HG03432 (cell line): ENCODE data around the gene RHOU.
"Not testable (repeated sequence)": the region's sequence is repeated elsewhere in the genome, so short reads cannot be mapped to it uniquely, and the experiment has no call there.

Experiments used
- ATAC-seq: cut with Tn5 transposase; IDR thresholded peaks from one replicate; pipeline ENCODE4 v1.9.1; 2021; ENCODE audit warnings: mild to moderate bottlenecking, moderate library complexity; ENCODE audit not compliant: unreplicated experiment

Gene RHOU

DNA sequence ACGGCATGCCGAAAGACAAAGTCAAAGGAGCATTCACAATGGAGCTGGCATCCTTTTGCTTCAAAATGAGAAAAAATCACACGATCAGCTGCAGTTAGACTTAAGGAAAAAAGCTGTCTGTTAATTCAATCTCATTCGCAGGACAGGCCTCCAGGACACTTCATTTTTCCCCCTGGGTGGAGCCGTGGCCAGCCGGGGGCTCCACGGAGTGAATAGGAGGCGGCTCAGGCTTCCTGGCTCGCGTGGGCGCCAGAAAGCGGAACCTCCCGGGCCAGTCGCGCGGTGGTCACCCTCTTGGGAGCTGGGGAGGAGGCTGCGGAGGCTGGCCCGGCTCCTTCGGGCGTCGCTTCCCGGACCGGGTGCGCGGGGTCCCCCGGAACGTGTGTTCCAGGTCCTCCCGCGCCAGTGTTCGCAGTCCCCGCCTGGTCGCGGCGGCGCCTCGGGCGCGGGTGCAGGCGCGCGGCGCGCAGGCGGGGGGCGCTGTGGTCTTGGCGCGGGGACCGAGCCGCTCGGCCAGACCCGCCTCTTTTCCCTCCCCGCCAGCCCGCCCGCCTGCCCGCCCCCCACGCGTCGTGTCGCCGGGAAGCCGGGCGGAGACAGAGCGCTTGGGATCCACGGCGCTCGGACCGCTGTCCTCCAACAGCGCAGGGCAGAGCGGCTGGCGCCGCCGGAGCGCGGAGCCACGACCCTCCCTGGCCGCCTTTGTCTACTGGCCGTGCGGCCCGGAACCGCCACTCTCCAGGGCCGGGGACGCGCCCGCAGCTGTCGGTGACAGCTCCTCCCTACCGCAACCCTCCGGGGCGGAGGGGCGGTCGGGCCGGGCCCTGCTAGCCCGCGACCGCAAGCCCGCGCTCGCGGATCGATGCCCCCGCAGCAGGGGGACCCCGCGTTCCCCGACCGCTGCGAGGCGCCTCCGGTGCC is at the start of gene RHOU:
TSS of gene RHOU (plus strand) at position 599 of the 921 bp plus-strand sequence. CDS start at position 863, 264 bp downstream.
- no peak for ATAC-seq

DNA sequence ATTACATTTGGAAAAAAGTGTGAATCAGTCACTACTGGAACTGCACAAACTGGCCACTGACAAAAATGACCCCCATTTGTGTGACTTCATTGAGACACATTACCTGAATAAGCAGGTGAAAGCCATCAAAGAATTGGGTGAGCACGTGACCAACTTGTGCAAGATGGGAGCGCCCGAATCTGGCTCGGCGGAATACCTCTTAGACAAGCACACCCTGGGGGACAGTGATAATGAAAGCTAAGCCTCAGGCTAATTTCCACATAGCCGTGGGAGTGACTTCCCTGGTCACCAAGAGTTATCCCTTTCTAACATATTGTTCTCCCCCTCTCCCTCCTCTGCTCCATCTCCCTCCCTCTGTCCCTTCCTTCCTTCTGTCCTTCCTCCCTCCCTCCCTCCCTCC is 47.7 kb upstream of the RHOU start:
- ATAC-seq: no peak

DNA sequence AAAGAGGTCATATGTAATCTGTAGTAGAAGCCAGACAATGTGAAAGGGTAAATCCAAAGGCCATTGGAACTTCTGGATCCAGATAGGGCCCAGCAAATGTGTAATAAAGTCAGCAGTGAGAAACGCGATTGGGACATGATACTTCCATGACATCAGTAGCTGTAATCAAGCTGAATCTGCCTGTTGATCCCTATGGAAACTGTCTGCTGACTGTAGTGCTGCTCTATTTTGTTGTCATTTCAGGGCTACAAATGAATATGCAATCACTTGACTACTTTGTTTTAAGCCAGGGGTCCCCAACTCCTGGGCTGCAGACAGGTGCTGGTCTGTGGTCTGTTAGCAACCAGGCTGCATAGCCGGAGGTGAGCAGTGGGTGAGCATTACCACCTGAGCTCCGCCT is 46.0 kb upstream of the RHOU start:
- no peak for ATAC-seq

DNA sequence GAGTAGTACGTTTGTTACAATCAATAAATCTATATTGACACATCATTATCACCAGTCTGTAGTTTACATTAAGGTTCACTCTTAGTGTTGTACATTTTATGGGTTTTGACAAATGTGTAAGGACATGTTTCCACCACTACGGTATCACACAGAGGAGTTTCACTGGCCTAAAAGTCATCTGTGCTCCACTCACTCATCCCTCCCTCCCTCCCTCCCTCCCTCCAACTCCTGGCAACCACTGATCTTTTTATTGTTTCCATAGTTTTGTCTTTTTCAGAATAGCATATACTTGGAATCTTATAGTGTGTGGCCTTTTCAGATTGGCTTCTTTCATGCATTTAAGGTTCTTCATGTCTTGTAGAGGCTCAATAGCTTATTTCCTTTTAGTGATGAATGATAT is 44.1 kb upstream of the RHOU start:
- ATAC-seq: no peak

DNA sequence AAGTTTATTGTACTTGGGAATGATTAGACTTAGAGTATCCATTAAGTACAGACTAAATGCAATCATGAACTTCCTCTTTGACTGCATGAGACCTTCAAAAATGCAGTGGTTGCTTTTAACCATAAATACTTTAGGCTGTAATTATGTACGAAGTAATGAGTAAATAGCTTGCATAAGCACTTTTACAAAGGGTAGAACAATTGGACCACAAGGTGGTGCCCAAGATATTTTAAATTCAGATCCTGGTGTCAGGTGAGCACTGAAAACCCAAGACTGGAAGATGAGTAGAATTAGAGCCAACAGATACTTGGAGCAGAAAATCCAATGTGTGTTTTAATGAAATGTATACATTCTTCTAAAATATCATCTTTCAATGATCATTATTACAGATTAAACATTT is 43.4 kb upstream of the RHOU start:
- no peak for ATAC-seq

DNA sequence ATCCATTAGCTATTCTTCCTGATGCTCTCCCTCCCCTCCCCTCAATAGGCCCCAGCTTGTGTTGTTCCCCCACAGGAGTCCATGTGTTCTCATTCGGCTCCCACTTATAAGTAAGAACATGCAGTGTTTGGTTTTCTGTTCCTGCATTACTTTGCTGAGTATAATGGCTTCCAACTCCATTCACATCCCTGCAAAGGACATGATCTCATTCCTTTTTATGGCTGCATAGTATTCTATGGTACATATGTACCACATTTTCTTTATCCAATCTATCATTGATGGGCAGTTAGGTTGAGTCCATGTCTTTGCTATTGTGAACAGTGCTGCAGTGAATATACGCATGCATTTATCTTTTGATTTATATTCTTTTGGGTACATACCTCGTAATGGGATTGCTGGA is 40.8 kb upstream of the RHOU start:
- ATAC-seq: not testable (repeated sequence)

DNA sequence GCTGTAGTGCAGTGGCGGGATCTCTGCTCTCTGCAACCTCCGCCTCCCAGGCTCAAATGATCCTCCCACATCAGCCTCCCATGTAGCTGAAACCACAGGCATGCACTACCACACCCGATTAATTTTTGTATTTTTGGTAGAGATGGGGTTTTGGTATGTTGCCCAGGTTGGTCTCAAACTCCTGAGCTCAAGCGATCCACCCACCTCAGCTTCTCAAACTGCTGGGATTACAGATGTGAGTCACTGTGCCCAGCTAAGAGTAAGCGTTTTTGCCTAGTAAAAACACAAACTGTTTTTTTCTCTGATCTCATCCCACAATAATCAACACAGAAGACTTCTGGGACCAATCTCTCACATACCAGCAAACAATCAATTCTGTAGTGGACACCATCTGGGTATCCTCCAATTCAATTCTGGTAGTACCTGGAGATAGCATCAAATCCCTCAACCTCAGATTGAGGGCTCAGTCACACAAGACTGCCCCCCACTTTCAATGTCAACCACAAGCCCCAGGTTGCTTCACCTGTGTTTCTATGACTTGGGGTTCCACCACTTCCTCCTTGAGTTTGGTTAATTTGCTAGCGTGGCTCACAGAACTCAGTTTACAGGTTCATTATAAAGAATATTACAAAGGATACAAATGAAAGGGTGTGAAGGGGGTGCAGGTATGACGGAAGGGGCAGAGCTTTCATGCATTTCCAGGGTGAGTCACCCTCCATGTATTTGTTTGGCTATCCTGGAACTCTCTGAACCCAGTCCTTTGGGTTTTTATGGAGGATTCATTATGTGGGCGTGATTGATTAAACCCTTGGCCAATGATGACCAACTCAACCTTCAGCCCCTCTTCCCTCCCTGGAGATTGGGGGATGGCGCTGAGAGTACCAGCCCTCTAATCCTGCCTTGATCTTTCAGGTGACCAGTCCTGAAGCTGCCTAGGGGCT is 40.0 kb upstream of the RHOU start:
- no peak for ATAC-seq

DNA sequence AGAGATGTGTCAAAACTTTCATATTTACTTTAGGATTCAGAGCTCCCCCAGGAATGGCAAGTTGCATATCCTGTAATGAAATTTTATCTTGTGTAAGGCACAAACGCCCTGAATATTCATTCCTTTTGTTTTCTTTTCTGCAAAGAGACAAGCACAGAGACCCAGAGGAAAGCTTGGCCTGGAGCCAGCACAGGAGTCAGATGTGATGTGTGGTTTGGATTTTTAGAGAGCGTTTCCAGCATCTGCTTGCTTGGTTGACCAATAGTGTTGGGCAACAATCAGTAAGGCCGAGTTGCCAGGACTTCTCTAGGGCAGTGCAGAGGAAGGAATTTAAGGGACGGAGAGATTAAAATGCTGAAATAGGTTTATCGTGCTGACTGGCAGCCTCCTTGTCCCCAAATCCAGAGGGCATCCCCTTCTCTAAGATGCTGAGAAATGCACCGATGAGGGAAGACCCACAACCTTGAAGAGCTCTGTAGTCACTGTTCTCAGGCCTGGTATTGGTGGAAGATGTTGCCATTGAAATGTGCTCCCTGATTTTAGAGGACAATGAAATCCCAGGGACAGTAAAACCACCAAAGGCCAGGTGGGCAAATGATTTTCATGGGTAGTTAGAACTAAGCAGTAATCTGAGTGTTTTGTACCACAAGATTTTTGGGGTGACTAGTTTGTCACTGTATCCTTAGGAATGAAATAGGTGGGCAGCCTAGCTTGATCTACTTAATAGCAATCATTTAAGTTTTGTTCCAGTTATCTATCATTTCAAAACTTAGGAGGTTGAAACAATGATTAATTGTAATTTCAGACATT is 37.9 kb upstream of the RHOU start:
- no peak for ATAC-seq

DNA sequence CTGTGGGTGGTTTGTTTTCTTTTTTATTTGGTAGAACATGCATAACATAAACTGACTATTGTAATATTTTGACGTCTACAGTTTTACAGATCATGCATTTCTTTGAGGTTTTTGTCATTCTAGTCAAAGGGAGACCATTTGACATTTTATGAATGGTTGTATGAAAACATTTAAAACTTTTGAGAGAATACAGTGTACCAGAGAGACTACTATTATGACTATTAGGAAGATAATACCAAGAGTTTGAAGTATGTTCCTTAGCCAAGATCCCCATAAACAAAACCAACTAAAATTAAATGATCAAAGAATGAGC is 37.3 kb upstream of the RHOU start:
- no peak for ATAC-seq

DNA sequence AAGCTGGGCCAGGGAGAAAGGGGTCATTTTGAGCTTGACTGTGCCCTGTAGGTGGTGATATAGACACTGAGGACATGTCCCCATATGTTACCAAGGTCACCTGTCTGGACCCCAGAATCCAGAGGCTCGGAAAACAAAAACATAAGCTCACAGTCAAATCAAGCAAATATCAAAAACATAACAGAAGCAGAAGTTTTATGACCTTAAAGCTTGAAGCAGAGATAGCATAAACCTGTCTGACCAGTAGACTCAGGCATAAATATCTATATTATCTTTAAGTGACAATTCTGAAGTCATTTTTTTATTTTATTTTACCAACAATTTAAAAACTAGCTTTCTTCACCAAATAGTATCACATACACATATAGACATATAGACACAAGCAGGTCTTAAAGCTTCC is 32.8 kb upstream of the RHOU start:
- no peak for ATAC-seq

DNA sequence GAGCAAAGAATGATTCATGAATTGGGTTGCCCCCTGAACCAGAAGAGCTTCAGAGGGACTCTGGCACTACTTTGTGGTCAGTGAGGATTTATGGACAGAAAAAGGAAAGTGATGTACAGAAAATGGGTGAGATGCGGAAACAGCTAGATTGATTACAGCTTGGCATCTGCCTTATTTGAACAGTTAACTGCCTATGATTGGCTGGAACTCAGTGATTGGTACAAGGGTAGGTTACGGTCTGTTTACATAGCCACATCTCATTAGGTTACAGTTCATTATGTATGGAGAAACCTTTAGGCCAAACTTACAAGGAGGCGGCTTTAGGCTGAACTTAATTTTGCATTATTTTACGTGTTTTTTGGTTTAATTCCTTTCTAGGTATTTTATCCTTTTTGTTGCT is 29.0 kb upstream of the RHOU start:
- no peak for ATAC-seq

DNA sequence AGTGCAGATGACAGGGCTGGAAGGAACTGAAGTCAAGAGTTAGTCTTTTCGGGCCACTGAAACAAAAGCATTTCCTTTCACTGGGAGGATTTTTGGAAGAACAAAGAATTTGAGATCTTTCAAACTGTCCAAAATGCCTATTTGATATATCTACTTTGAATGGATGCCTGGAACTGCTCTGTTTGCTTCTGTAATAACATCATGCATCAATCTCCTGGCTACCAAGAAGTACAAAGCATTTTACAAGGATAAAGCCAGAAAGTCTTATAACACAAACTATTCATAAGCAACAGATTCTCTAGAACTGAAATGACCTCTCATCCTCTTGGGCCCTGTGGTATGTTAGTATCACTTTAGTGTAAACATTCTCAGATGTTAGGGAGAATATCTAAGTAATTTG is 18.2 kb upstream of the RHOU start:
- no peak for ATAC-seq

DNA sequence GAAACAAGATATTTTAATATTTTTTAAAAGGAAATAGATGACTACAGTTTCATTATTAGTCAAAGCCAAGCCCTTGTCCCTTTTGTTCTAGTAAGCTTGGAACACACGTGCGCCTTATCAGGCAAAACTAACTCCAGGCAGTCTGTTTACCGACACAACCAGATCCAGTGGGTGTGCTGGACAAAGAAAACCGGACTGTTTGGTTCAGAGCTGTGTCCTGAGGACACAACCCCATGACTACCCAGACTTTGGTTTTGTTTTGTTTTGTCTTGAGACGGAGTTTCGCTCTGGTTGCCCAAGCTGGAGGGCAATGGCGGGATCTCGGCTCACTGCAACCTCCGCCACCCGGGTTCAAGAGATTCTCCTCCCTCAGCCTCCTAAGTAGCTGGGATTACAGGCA is 13.9 kb upstream of the RHOU start:
- no peak for ATAC-seq

DNA sequence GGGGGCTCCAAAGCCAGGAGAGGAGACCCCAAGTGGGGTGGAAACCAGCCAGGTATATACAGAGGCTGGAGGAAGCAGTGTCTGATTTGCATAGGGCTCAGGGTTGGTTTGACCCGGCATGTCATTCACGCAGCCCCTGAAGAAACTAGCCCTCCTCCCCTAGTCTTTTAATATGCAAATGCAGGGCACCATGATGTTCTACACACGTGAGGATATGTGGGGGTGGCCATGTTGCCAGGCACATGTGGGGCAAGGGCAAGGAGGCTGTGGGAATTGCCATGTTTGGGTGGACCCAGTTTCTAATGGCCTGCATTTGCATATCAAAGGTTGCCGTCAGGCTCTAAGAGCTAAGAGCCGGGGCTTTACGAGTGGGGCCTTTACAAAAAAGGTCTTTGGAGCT is 12.0 kb upstream of the RHOU start:
- no peak for ATAC-seq

DNA sequence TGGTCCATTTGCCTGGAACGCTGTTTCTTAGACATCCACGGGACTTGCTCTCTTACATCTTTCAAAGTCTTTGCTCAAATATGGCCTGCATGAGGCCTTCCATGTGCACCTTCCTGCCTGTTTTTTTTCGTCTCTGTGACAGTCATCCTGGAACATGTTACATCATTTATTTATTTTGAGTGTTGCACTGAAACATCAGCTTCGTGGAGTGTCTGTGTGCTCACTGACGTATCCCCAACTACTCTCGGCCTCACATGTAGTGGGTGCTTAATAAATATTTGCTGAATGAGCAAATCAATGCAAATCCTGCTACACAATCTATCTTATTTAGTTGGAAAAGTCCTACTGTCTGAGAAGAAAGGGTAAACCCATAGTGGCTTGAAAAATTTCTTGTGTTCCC is 11.4 kb upstream of the RHOU start:
- ATAC-seq: no peak

DNA sequence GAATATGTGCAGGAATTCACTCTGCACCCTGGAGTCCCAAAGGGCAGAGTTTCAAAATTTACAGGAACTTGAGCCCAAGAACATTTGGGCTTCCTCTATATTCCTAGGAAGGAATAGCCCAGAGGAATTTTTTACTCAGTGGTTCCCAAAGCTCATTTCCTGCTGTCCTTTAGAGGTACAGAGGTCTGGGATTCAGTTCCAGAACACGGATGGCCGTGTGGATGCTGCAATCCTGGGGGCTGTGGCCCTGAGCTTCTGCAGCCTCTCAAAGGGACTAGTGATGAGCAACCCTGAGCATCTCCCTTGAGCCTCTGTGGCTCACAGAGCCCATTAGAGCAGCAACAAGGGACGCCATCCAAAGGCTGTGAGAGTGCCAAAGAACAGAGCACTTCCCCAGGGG is 10.1 kb upstream of the RHOU start:
- ATAC-seq: no peak

DNA sequence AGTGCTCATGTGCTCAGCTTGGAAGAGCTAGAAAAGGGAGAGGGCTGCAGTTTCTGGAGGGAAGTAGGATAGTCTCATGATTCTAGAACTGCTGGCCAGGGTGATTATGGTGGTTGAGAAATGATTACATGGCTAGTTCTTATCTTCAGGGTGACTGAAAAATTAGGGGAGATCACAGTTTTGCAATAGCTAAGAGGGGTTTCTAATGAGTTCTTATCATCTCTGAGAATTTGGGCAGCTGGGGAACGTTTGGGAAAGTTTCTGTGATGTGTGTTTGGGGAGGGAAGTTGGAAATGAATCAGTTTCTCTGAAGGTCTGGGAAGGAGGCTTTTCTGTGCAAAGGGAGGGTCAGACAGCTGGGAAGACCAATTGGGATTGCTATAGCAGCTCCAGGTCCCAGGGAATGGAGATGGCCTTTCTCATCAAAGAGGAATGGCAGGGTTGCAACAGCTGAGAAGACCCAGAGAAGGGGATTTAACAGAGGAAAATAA is 7.6 kb upstream of the RHOU start:
- no peak for ATAC-seq

DNA sequence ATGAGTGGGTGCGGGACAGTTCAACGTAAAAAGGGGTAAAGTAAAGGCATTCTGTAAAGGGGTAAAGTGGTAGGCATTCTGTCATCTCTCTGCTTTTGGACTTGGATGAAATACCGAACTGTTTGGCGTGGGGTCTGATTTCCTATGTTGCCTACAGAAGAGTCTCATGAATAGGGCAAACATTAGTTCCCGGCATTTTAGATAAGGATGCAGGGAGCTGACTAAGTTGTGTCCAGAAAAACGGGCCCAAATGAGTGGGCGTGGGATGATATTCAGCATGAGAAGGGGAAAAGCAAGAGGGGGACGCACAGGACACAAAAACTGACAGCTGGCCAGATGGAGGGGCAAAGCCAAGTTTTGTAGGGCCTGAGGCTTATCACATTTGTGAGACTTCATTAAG is 2.9 kb upstream of the RHOU start:
- ATAC-seq: no peak

DNA sequence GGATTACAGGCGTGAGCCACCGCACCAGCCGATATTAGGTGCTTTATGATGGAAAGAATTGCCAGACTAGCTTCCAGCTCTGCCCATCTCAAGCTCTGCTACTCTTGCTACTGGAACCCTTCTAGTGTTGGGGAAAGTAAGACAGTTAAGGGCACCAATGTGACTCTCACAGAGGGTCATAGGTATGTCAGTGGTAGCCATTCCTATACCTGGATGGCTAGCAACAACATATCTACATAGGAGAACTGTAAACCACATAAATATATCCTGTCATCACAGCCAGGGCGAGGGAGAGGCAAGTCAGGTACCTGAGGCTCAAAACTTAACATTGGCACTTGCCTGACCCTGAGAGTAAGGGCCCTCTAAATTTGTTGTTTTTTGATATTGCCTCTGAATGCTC is 1.7 kb upstream of the RHOU start:
- ATAC-seq: no peak

DNA sequence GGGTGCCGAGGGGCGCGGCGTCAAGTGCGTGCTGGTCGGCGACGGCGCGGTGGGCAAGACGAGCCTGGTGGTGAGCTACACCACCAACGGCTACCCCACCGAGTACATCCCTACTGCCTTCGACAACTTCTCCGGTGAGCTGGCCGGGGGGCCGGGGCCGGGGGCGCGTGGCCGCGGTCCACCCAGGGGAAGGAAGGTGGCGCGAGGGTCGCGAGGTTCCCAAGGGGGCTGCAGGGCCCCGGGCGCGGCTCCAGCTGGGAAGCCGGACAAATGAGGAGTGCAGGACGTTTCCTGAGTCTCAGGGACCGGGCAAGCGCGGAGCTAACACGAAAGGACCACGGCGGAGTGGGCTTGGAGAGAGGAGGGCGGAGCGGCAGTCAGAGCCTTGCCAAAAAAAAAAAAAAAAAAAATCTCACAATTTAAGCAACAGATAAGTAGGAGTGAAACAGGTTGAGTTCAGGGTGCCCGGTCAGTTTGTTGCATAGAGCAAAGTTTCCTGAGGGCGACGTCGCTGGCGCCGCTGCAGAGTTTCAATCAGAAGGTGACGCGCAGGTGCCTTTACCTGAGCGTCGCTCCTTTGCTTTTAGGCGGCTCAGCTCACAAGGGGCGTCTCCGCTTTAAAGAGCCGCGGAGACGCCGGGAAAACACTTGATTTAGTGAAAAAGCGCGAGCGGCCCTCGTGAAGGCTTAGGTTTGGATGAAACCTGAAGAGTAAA is 750 bp downstream of the RHOU start:
- no peak for ATAC-seq
